ENCODE measurements around the gene FADS1.

Gene FADS1

GRCh38 chr11:61817471-61818202 is 834 bp upstream of the FADS1 start:
- no peak for DNase-seq

GRCh38 chr11:61815790-61816735 is 740 bp downstream of the FADS1 start:
- peak; percentile 31 for DNase-seq

- no peak for DNase-seq
Measured at GRCh38 chr11:61814958-61815789, 1.6 kb downstream of the FADS1 start.

DNA sequence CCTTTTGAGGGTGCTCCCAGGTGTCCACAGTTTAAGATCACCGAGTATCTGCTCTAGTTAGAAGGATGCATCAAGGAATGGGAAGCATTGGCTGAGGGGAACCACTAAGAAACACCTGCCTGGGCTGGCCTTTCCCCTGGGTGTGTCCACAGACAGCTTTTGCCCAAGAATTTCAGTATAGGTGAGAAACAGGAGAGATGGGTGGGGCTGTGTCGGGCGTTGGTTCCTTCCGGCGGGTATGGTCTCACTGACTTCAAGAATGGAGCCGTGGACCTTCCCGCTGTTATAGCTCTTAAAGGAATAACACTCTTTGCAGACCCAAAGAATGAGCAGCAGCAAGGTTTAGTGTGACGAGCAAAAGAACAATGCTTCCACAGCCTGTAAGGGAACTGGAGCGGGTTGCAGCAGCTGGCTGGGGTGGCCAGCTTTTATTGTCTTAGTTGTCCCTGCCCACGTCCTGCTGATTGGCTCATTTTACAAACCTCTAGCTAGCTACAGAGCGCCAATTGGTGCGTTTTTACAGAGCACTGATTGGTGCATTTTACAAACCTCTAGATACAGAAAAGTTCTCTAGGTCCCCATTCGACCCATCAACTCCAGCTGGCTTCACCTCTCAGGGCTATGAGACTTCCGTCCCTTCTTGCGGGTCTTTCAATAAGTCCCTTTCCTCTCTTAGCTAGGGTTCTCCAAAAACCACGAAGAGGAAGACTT is 2.4 kb downstream of the FADS1 start:
- DNase-seq: no peak

DNA sequence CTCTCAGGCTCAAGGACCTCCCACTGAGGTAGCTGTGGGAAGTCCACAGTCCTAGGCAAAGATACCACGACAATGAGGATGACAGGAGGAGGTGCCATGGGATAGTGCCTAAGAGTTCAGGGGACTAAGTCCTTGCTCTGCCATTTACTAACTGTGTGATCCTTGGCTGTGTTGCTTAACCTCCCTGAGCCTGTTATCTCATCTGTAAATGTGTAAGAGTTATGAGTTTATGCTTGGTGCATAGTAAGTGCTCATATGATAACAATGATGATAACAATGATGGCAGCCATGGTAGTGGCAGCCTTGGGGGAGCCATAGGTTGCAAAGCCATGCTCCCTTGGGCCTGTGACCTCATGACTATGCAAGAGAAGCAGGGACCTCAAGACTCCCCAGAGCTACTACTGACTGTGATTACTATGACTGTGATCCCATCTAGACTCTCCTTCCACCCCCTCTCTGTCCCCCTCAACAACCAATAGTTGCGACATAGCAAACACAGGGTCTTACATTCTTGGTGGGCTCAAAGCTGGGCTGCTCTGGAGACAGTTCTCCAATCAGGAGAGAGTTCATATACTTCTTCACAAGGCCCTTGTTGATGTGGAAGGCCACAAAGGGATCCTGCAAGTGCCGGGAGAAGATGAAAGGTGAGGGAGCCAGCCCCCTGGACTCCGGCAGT is 3.9 kb downstream of the FADS1 start:
- DNase-seq: no peak

DNA sequence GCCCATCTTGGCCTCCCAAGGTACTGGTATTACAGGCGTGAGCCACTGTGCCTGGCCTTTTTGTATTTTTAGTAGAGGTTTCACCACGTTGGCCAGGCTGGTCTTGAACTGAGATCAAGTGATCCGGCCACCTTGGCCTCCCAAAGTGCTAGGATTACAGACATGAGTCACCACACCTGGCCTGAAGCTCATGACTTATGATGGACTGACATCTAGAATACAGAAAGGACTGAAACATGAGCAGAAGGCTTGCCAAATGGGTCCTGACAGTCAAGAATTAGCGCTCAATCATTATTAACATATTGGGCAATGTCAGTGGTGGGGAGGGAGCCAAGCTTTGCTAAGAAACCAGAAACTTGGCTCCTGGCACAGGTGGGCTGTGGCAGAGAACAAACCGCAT is 5.0 kb downstream of the FADS1 start:
- no peak for DNase-seq

GRCh38 chr11:61810671-61811175 is 6.1 kb downstream of the FADS1 start:
- DNase-seq: no peak

GRCh38 chr11:61806785-61807184 is 10.0 kb downstream of the FADS1 start:
- no peak for DNase-seq

GRCh38 chr11:61805146-61805545 is 11.7 kb downstream of the FADS1 start:
- DNase-seq: no peak

DNA sequence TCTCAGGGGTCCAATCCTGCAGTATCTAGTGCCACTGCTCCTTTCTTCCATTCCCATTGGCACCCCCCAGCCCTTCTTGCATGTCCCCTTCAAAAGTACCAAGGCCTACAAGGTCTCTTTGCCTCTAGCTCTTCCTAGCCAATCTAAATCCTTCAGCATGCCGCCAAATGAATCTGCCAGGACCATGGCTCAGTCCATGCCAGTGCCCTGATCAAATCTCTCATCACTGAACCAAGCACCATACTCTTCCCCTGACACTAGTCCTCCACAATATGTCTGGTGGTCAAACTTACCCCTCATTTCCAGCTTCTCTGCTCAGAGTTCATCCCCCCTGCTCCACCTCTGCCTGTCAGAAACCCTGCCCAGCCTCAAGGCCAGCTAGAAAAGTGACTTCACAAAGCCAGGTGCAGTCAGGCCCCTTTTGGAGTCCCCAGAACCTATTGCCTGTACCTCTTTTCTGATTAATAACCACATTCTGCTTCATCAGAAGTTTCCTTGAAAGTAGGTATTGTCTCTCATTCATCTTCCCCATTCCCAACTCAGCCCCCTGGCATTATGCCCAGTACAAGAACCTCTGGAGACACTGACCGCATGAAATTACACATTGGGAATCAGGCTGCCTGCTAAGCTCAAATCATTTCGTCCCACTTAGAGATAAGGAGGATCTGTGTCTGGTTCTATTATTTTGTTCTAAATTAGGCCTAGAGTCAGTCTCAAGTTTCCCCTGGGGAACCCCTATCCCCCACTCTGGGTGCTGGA is 12.7 kb downstream of the FADS1 start:
- DNase-seq: no peak

DNA sequence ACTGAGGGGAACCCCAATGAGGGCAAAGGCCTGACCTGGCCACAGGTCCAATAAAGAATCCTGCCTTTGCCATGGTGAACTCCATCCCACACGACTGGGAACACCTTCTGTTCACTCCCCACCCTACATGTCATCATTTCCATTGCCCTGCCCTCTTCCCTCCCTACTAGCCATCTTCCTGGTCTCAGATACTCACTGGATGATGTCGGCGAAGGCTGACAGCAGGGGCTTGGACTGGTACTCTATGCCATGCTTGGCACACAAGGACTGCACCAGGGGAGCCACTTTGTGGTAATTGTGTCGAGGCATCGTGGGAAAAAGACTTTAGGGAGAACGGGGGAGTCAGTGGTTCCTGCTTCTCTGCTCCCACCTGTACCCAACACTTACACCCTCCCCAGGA is 14.2 kb downstream of the FADS1 start:
- DNase-seq: no peak

DNA sequence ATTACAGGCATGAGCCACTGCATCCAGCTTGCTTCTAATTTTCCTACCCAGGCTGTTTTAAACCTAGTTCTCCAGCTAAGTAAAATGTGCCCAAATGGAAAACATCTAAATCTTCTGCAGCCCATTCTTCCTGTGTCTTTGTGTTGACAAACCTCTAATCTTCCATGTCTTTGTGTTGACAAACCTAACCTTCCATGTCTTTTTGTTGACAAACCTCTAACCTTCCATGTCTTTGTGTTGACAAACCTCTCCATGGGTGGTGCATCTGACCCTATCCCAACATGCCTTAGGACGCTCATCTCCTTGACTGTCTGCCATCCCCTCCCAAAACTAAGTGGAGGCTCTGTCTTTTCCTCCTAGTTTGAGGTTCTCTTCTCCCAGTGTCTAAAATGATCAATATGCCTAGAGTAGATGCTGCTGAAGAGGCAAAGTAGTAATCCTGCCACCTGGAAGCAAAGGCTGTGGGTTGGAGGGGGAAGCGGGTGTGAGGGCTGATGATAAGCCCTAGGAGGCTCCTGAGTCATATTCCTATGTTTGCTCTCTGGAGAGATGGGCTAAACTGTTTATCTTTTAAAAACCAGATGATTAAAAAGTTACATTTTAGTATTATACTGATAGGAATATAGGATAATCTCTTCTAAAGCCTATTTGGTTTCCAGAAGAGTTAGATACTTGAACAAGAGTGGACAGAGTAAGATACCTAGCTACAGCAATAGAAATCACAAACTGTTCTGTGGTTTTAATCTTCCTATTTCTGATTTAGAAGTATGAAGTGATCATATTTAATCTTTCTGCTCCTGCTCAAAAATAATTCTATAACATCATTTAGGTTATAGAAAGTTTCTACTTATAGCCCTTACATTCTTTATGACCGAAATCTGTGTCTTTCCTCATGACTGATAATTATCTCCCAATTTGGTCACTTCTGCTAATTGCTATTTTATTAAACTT is 16.2 kb downstream of the FADS1 start:
- DNase-seq: no peak

DNA sequence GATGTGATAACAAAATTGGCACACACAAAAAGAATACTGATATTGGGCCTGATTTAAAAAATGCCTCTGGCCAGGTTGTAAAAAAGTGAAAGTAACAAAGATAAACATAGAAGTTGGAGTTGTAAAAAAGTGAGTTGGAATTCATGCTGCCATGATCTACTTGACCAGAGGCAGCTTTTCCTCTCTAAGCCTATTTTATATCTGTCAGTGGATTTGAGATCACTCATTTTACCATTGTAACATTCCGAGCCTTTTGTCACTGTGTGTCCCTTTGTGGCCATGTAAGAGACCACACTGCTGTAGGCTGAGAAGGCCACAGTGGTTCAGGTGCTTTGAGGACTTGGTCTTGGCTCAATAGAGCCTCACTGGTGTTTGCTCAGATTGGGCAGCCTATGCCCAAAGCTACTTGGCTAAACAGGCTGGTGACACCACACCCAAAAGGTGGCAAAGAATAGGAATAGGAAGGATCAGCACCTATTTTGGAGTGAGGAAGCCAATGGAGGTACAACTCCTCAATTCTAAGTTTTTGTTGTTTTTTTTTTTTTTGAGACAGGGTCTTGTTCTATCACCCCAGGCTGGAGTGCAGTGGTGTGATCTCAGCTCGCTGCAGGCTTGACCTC is 17.0 kb downstream of the FADS1 start:
- no peak for DNase-seq

DNA sequence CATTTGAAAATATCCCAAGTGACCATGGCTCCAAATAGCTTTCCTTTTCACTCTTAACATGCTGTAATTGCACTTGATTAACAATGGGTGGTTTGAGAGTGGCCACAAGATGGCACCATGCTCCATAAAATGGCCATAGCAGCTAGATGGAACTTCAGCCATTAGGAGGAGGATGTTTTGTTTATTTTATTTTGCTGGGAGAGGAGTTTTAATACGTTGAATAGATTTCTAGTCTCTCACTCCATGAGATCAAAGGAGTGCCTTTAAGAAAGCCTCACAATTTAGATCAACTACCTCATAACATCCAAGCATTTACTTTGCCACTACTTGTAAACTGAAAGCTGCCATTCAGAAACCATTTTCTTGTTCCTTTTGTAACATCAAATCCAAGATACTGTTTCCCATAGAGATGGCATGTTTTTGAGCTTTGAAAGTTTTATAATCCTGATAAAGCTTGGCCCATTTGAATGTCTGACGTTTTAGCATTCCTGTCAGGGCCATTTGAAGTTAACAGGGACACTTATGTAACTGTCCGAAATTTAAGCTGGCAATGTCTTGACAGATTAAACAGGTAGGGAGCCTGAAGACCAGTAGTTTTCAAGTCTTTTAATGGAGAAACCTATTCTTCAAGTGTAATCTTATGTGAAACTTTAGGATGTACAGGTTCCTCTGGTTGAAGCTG is 19.4 kb downstream of the FADS1 start:
- peak; percentile 50 for DNase-seq

DNA sequence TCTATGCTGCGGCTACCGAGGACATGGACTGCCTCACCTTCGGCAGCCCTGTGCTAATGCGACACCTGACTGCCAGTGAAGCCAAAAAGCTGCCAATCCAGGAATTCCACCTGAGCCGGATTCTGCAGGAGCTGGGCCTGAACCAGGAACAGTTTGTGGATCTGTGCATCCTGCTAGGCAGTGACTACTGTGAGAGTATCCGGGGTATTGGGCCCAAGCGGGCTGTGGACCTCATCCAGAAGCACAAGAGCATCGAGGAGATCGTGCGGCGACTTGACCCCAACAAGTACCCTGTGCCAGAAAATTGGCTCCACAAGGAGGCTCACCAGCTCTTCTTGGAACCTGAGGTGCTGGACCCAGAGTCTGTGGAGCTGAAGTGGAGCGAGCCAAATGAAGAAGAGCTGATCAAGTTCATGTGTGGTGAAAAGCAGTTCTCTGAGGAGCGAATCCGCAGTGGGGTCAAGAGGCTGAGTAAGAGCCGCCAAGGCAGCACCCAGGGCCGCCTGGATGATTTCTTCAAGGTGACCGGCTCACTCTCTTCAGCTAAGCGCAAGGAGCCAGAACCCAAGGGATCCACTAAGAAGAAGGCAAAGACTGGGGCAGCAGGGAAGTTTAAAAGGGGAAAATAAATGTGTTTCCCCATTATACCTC is 20.8 kb downstream of the FADS1 start:
- no peak for DNase-seq

GRCh38 chr11:61795459-61795858 is 21.3 kb downstream of the FADS1 start:
- no peak for DNase-seq

DNA sequence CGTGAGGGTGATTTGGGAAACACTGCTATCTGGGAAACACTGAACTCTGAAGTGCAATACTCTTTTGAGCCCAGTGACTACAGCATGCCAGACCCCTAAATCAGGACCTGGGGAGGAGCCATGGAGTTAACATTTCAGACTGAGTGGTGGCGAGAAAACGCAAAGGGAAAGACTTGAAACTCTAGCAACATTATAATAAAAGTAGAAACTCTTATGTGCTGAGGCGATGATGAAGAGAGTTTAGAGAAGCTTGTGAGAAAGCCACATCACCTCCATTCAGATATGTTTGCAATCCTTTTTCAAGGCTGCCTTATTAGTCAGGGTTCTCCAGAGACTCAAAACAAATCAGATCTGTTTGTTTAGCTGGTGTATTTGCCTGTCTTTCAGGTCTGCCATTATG is 22.2 kb downstream of the FADS1 start:
- DNase-seq: no peak

DNA sequence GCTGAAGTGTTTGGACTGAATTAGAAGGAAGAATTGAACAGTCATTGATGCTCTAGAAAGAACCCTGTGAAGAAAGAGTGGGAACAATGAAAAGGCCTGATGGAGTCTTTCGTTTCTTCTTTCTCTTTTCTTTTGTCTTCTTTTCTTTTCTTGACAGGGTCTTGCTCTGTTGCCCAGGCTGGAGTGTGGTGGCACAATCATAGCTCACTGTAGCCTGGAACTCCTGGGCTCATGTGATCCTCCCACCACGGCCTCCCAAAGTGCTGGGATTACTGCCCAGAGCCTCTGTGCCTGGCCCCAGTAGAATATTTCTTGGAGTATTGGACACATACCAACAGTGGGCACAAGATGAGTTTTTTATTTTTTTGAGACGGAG is 23.0 kb downstream of the FADS1 start:
- no peak for DNase-seq

Measured in activated CD4-positive, alpha-beta T cell treated with anti-CD3 and anti-CD28 coated beads for 1 hour (primary cell).